Coronary artery (tissue), 2 donors: ENCODE data around the gene CARMIL1.

ENCODE experiments used
- DNase-seq: peaks from one replicate; pipeline ENCODE4 v3.0.0-alpha.2; 2017; ENCODE audit warnings: low spot score
- H3K27ac ChIP-seq, 2 donors: fragments of 200-600 bp; sonication (generic); one replicate each; pipeline ENCODE4 v1.5.1; 2016 to 2019
- H3K4me3 ChIP-seq: fragments of 200-600 bp; sonication (generic); 2 replicates; pipeline ENCODE4 v1.5.1; 2016; ENCODE audit warnings: mild to moderate bottlenecking, moderate library complexity
- CTCF ChIP-seq: fragments of 200-600 bp; sonication (generic); IDR thresholded peaks from one replicate; pipeline ENCODE4 v1.5.1; 2019; ENCODE audit warnings: antibody characterized with exemption

The CARMIL1 gene

DNA sequence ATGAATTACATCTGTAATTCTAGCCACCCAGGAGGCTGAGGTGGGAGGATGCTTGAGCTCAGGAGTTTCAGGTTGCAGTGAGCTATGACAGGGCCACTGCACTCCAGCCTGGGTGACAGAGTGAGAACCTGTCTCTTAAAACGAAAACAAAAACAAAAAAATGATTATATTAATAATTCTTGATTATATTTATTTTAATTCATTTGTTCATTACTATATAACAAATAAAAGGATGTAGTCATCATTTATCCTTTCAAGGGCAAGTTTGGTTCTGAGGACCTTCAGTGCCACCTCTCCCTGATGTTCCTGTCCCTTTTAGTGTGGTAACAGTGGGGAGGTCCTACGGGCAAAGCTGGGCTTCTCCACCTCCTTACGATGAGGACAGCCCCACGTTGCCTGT lies 205.7 kb downstream of the CARMIL1 start:
- Histone ChIP-seq H3K27ac (no peak overlapping the region), H3K4me3 (no peak overlapping the region)
- TF ChIP-seq CTCF = no peak
- no peak for DNase-seq

- Histone ChIP-seq H3K4me3 (no peak overlapping the region), H3K27ac (no peak overlapping the region)
- DNase-seq = no peak
- no peak for TF ChIP-seq CTCF
Observed at GRCh38 chr6:25485821-25486534, 206.8 kb downstream of the CARMIL1 start.

- no peak overlapping the region for H3K27ac ChIP-seq
- no peak for TF ChIP-seq CTCF
- DNase-seq = no peak
- H3K4me3 ChIP-seq = no peak overlapping the region
Observed at GRCh38 chr6:25486550-25486949, 207.4 kb downstream of the CARMIL1 start.

DNA sequence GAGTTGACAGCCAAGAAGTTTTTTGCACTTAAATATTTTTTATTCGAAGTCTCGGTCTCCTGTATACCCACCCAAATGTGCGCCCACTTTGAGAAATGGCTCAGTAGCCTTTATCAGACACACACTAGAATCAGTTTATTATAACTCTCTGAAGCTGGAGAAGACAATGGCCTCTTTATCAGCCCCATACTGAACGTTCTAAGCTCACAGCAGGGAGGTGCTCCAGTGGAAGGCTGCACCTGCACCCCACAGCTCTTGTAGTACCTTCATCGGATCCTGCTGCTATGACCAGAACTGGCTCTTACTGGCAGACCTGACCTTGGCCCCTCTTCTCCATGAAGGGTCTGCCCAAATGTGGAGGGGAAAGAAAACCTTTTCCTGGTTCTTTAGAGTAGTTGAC lies 207.8 kb downstream of the CARMIL1 start:
- TF ChIP-seq CTCF = no peak
- DNase-seq = no peak
- Histone ChIP-seq H3K27ac (no peak overlapping the region), H3K4me3 (no peak overlapping the region)

- no peak for DNase-seq
- no peak for TF ChIP-seq CTCF
- Histone ChIP-seq H3K4me3 (no peak overlapping the region), H3K27ac (no peak overlapping the region)
Observed at GRCh38 chr6:25488156-25488555, 209.0 kb downstream of the CARMIL1 start.

- H3K4me3 ChIP-seq = no peak overlapping the region
- DNase-seq = no peak
- H3K27ac ChIP-seq = no peak overlapping the region
- TF ChIP-seq CTCF = no peak
Observed at GRCh38 chr6:25489399-25489798, 210.2 kb downstream of the CARMIL1 start.

DNA sequence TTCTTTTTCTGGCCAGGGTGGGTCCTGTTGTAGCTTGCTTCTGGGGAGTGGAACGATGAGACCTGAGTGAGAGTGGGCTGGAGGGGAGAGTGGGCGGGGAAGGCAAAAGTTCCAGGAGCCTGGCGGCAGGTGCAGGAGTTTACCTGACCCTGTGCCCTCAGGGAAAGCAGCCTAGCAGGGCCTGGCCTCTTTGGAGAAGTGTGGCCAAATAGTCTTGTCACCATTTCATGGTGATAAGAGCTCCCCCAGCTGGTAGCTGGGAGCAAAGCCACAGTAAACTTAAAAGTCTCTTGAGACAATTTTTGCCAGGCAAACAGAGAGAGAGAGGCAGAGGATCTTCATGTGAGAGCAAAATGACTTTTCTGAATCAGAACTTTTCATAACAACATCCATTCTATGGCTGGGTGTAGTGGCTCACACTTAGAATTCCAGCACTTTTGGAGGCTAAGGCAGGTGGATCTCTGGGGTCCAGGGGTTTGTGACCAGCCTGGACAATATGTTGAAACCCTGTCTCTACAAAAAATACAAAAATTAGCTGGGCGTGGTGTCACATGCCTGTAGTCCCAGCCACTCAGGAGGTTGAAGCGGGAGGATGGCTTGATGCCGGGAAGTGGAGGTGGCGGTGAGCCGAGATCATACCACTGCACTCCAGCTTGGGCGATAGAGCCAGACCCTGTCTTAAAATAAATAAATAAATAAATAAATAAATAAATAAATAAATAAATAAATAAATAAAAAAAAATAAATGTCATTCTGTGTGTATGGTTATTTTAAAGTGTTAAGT lies 211.0 kb downstream of the CARMIL1 start:
- peak; percentile 59 for TF ChIP-seq CTCF
- no peak overlapping the region for H3K4me3 ChIP-seq
- peak overlapping the region in 1 of 2 donors; percentile 44 for H3K27ac ChIP-seq
- peak; percentile 79 for DNase-seq
